Colonic mucosa (tissue), 4 donors: ENCODE results near the gene DSC1. TPM values are rescaled to one million over a fixed set of nuclear protein-coding genes. Genes with fewer than 3 reads are reported as not detected.

Experiments used
- DNase-seq: peaks from one replicate; pipeline ENCODE4 v3.0.0-alpha.2; 2020
- H3K27ac ChIP-seq: fragments of 200-600 bp; one replicate; pipeline ENCODE4 v1.8.0; 2021
- H3K27me3 ChIP-seq: fragments of 200-600 bp; one replicate; pipeline ENCODE4 v1.8.0; 2021
- H3K36me3 ChIP-seq: fragments of 200-600 bp; one replicate; pipeline ENCODE4 v1.8.0; 2021
- H3K4me1 ChIP-seq: fragments of 200-600 bp; one replicate; pipeline ENCODE4 v1.8.0; 2021; ENCODE audit warnings: mild to moderate bottlenecking
- H3K4me3 ChIP-seq: fragments of 200-600 bp; one replicate; pipeline ENCODE4 v1.8.0; 2021
- H3K9ac ChIP-seq, 2 donors: one replicate each; pipeline ENCODE4 v1.7.0; 2013; ENCODE audit warnings: control low read depth in 2 of 2, low read depth in 2 of 2, low read length in 2 of 2
- H3K9me3 ChIP-seq: fragments of 200-600 bp; one replicate; pipeline ENCODE4 v1.8.0; 2021
- intact Hi-C: fragments of 100-400 bp; cut with DNase I; formaldehyde crosslinking; loops from one replicate; pipeline ENCODE4 v1.14.1; 2022
- total RNA-seq, 2 donors: library from RNA; stranded (reverse); fragmentation: NEBNext Ultra II Directional in 1 of 2; extraction: Animal tissue kit (Norgen Biotek cat#: 25700) in 1 of 2; gene quantifications; one replicate each; pipeline ENCODE4 v1.2.1, GENCODE V29; 2021
- TF ChIP-seq, protein P1 (sequence below): fragments of 200-600 bp; IDR thresholded peaks from one replicate; pipeline ENCODE4 v1.8.0; 2022; ENCODE audit warnings: antibody characterized with exemption, mild to moderate bottlenecking
- donor health status: healthy.
- donor health status: DM: no; HTN: no; CAD: no.
- donor health status: DM: no; HTN: no; CAD: no.

DSC1 gene
- total RNA-seq, 2 donors from 2014 or later, result 0.05 to 0.17 TPM

DNA sequence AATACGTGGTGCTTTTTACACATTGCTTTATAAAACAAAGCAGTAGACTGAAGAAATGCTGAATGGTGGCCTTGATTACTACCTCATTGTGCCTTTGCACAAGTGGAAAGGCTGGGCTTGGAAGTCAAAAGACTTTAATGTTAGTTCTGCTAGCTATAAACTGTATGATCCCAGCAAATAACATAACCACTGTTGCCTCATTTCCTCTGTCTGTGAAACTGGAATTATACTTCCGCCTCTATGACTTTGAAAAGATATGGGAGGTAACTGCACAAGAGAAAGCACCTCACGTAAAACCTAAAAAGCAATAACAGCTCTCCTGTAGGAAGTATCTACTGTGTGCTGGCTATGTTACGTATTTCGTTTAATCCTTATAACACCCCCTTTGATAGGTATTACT lies 43.4 kb upstream of the DSC1 start:
- no peak overlapping the region for H3K4me3 ChIP-seq
- H3K36me3 ChIP-seq, result no peaks in the 10 kb centered on the region
- intact Hi-C loops, result loop anchor here (10.0 kb wide), 1 partner anchor 189 kb away; no protein-coding TSS in a partner anchor
- TF ChIP-seq, protein P1, sequence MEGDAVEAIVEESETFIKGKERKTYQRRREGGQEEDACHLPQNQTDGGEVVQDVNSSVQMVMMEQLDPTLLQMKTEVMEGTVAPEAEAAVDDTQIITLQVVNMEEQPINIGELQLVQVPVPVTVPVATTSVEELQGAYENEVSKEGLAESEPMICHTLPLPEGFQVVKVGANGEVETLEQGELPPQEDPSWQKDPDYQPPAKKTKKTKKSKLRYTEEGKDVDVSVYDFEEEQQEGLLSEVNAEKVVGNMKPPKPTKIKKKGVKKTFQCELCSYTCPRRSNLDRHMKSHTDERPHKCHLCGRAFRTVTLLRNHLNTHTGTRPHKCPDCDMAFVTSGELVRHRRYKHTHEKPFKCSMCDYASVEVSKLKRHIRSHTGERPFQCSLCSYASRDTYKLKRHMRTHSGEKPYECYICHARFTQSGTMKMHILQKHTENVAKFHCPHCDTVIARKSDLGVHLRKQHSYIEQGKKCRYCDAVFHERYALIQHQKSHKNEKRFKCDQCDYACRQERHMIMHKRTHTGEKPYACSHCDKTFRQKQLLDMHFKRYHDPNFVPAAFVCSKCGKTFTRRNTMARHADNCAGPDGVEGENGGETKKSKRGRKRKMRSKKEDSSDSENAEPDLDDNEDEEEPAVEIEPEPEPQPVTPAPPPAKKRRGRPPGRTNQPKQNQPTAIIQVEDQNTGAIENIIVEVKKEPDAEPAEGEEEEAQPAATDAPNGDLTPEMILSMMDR, result no peak
- H3K9ac ChIP-seq, result peak overlapping the region in 1 of 2 donors; percentile 65
- no peaks in the 10 kb centered on the region for H3K27me3 ChIP-seq
- H3K27ac ChIP-seq, result peak overlapping the region; percentile 84
- H3K9me3 ChIP-seq, result no peaks in the 10 kb centered on the region
- H3K4me1 ChIP-seq, result peaks cover 4% of the 10 kb centered on the region
- peak; percentile 31 for DNase-seq

- Histone ChIP-seq H3K9me3 (no peaks in the 10 kb centered on the region), H3K4me1 (peaks cover 4% of the 10 kb centered on the region), H3K4me3 (no peak overlapping the region), H3K36me3 (no peaks in the 10 kb centered on the region), H3K27me3 (no peaks in the 10 kb centered on the region), H3K27ac (peak overlapping the region; percentile 84), H3K9ac (peak overlapping the region in 1 of 2 donors; percentile 66)
- TF ChIP-seq, protein P1, result no peak
- no peak for DNase-seq
- intact Hi-C loops, result loop anchor here (10.0 kb wide), 1 partner anchor 190 kb away; no protein-coding TSS in a partner anchor
Measured at GRCh38 chr18:31205273-31205672, 42.6 kb upstream of the DSC1 start.

DNA sequence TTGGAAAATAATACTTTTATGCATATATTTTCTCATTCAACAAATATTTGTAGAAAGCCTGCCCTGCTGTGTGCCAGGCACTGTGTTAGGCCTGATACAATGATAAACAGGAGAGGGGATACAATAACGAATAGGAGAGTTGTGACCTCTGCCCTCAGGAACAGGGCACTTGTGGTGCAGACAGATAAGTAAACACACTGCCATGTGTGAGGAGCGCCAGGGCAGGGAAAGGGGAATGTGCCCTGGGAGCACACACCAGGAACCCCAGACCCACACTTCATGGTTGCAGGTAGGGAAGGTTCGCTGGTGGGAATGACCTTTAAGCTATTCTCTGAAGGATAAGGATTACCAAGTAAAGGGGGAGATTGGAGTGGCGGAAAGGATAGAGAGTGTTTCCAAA lies 42.2 kb upstream of the DSC1 start:
- peaks cover 4% of the 10 kb centered on the region for H3K4me1 ChIP-seq
- DNase-seq, result peak; percentile 53
- H3K4me3 ChIP-seq, result no peak overlapping the region
- H3K27me3 ChIP-seq, result no peaks in the 10 kb centered on the region
- no peaks in the 10 kb centered on the region for H3K36me3 ChIP-seq
- H3K9me3 ChIP-seq, result no peaks in the 10 kb centered on the region
- TF ChIP-seq, protein P1, result no peak
- peak overlapping the region in 1 of 2 donors; percentile 66 for H3K9ac ChIP-seq
- H3K27ac ChIP-seq, result peak overlapping the region; percentile 84
- intact Hi-C loops, result loop anchor here (10.0 kb wide), 1 partner anchor 190 kb away; no protein-coding TSS in a partner anchor

- no peaks in the 10 kb centered on the region for H3K9me3 ChIP-seq
- peaks cover 4% of the 10 kb centered on the region for H3K4me1 ChIP-seq
- intact Hi-C loops, result loop anchor here (10.0 kb wide), 1 partner anchor 191 kb away; no protein-coding TSS in a partner anchor
- H3K9ac ChIP-seq, result peak overlapping the region in 1 of 2 donors; percentile 7
- no peak overlapping the region for H3K4me3 ChIP-seq
- no peaks in the 10 kb centered on the region for H3K27me3 ChIP-seq
- H3K27ac ChIP-seq, result peak overlapping the region; percentile 84
- no peak for DNase-seq
- TF ChIP-seq, protein P1, result no peak
- no peaks in the 10 kb centered on the region for H3K36me3 ChIP-seq
Measured at GRCh38 chr18:31204166-31204565, 41.5 kb upstream of the DSC1 start.

DNA sequence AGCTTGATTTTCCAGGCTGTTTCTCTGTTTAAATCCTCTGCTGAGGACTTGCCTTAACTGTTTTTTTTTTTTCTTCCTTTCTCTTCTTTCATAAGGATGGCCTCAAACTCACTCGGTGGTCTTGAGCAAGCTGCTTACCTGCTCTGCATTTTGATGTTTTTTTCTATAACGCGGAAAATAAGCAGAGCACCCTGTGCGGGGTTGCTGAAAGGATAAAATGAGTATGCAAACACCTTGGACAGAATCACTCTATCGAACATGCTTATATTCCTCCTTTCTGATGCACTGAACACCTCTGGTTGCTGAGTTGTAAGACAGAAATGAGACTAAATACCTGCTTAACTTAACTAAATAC lies 41.1 kb upstream of the DSC1 start:
- TF ChIP-seq, protein P1, result no peak
- Histone ChIP-seq H3K9ac (peak overlapping the region in 1 of 2 donors; percentile 7), H3K27me3 (no peaks in the 10 kb centered on the region), H3K9me3 (no peaks in the 10 kb centered on the region), H3K36me3 (no peaks in the 10 kb centered on the region), H3K27ac (peak overlapping the region; percentile 64), H3K4me1 (peaks cover 7% of the 10 kb centered on the region), H3K4me3 (no peak overlapping the region)
- intact Hi-C loops, result loop anchor here (10.0 kb wide), 1 partner anchor 191 kb away; no protein-coding TSS in a partner anchor
- no peak for DNase-seq
